Activated B cell treated with CpG ODN at 0.5 μM for 24 hours (primary cell): ENCODE measurements around the gene PHRF1. TPM values are rescaled to one million over a fixed set of nuclear protein-coding genes. Genes with fewer than 3 reads are reported as not detected.
A peak's percentile ranks its signal among the peaks of the same experiment; 100 is the strongest.

ENCODE experiments used
- ATAC-seq: fragments of 200-7000 bp; cut with Tn5 transposase; one replicate; pipeline ENCODE4 v1.10.0; 2021; ENCODE audit warnings: low read depth, mild to moderate bottlenecking, moderate library complexity
- CTCF ChIA-PET: fragments of 350-600 bp; sonication (Branson Sonifier 250); formaldehyde crosslinking; loops from one replicate; lab custom pipeline; 2021; ENCODE audit warnings: antibody characterized with exemption; lab: Charles Lee
- POLR2A ChIA-PET: fragments of 350-600 bp; sonication (Branson Sonifier 250); formaldehyde crosslinking; loops from one replicate; lab custom pipeline; 2021; ENCODE audit warnings: antibody characterized with exemption; lab: Charles Lee
- DNase-seq: peaks from one replicate; pipeline ENCODE4 v3.0.0; 2022
- H3K27ac Mint-ChIP-seq: one replicate; pipeline ENCODE4 v1.8.0; 2020; ENCODE audit warnings: mixed read lengths
- H3K27me3 Mint-ChIP-seq: one replicate; pipeline ENCODE4 v1.8.0; 2021; ENCODE audit warnings: mixed read lengths
- H3K36me3 Mint-ChIP-seq: one replicate; pipeline ENCODE4 v1.8.0; 2021; ENCODE audit warnings: low read depth, mixed read lengths
- H3K4me1 Mint-ChIP-seq: one replicate; pipeline ENCODE4 v1.8.0; 2021; ENCODE audit warnings: mixed read lengths
- H3K4me3 Mint-ChIP-seq: one replicate; pipeline ENCODE4 v1.8.0; 2020; ENCODE audit warnings: mild to moderate bottlenecking, mixed read lengths
- H3K9me3 Mint-ChIP-seq: one replicate; pipeline ENCODE4 v1.8.0; 2020; ENCODE audit warnings: mixed read lengths
- intact Hi-C: fragments of 100-400 bp; cut with micrococcal nuclease; formaldehyde crosslinking; loops from one replicate; pipeline ENCODE4 v1.15.1; 2024
- total RNA-seq: library from RNA; stranded (reverse); gene quantifications from 2 replicates; pipeline ENCODE4 v1.2.3, GENCODE V29; 2022
- TF ChIP-seq, protein P1 (sequence below): fragments of 200-600 bp; IDR thresholded peaks from one replicate; pipeline ENCODE4 v1.8.0; 2022; ENCODE audit warnings: antibody characterized with exemption, mild to moderate bottlenecking

Gene PHRF1
- total RNA-seq, 1 donor from 2014 or later: 49.6 TPM

DNA sequence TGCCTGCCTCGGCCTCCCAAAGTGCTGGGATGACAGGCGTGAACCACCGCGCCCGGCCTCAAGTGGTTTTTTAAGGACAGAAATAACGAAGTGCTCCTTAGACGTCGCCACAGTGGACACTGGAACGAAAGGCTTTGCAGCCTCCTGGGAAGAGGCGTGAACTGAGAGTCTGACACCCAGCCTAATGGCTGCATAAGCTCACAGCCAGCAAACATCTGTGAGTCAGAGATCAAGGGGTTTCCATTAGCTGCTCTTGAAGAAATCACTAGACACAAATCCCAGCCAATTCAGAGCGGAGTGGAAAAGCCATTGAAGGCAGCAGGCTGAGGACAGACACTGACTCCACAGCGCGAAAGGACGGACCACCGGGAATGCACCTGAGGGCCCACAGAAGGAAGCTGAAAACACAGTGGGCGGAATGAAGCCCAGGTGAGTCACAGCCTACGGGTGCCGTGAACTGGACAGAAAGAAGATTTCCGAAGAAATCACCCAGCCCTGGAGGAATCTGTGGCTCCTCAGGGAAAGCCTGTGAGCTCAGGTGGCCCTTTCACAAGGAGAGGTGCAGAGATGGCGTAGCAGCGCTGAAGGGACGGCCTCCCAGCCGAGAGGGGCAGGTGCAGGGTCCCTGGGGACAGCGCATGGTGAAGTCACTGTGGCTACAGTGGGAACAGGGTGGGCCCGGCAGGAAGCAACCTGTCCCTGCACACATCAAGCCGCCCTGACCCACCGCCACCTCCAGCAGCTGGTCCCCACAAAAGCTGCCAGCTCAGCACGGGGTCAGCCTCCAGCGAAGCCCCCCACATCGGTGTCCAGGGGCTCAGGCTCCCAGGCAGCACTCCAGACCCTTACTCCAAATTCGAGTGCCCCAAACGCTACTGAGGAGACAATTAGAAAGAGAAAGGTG is 27.3 kb upstream of the PHRF1 start:
- ChIA-PET CTCF (interaction anchor here (0.6 kb wide), 1 partner anchor 175 kb away, joined by 3 read pairs; no protein-coding TSS in a partner anchor), POLR2A (no interaction called here)
- TF ChIP-seq, protein P1, sequence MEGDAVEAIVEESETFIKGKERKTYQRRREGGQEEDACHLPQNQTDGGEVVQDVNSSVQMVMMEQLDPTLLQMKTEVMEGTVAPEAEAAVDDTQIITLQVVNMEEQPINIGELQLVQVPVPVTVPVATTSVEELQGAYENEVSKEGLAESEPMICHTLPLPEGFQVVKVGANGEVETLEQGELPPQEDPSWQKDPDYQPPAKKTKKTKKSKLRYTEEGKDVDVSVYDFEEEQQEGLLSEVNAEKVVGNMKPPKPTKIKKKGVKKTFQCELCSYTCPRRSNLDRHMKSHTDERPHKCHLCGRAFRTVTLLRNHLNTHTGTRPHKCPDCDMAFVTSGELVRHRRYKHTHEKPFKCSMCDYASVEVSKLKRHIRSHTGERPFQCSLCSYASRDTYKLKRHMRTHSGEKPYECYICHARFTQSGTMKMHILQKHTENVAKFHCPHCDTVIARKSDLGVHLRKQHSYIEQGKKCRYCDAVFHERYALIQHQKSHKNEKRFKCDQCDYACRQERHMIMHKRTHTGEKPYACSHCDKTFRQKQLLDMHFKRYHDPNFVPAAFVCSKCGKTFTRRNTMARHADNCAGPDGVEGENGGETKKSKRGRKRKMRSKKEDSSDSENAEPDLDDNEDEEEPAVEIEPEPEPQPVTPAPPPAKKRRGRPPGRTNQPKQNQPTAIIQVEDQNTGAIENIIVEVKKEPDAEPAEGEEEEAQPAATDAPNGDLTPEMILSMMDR: no peak
- DNase-seq (no peak), ATAC-seq (peak; percentile 34)
- no peak overlapping the region for H3K27ac Mint-ChIP-seq
- no peaks in the 10 kb centered on the region for H3K4me1 Mint-ChIP-seq
- H3K4me3 Mint-ChIP-seq: no peak overlapping the region
- no peaks in the 10 kb centered on the region for H3K27me3 Mint-ChIP-seq
- no peaks in the 10 kb centered on the region for H3K9me3 Mint-ChIP-seq
- H3K36me3 Mint-ChIP-seq: peaks cover 5% of the 10 kb centered on the region
- intact Hi-C loops: no loop called here

- Mint-ChIP-seq H3K27me3 (no peaks in the 10 kb centered on the region), H3K27ac (no peak overlapping the region), H3K4me1 (no peaks in the 10 kb centered on the region), H3K9me3 (no peaks in the 10 kb centered on the region), H3K36me3 (peaks cover 5% of the 10 kb centered on the region), H3K4me3 (no peak overlapping the region)
- intact Hi-C loops: no loop called here
- CTCF ChIA-PET: no interaction called here
- POLR2A ChIA-PET: no interaction called here
- no peak for ATAC-seq
- DNase-seq: no peak
- TF ChIP-seq, protein P1: no peak
Measured at GRCh38 chr11:550021-550745, 26.1 kb upstream of the PHRF1 start.

DNA sequence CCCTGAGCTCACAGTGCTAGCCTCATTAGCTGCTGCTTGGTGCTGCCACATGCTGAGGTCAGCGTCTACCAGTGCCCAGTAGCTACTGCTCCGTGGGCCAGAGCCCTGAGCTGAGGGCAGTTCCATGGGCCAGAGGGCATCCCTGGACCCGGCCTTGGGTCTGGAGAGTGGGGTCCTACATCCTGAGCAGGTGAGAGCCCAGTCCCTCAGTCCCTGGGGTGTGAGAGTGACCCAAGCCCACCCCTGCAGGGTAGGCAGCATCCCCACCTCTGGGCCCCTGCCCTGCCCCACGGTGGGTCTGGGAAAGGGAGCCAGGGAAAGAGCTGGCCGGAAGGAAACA is 25.6 kb upstream of the PHRF1 start:
- DNase-seq (no peak), ATAC-seq (no peak)
- H3K4me1 Mint-ChIP-seq: no peaks in the 10 kb centered on the region
- no peak overlapping the region for H3K4me3 Mint-ChIP-seq
- POLR2A ChIA-PET: no interaction called here
- H3K9me3 Mint-ChIP-seq: no peaks in the 10 kb centered on the region
- CTCF ChIA-PET: no interaction called here
- TF ChIP-seq, protein P1: no peak
- intact Hi-C loops: no loop called here
- H3K27ac Mint-ChIP-seq: no peak overlapping the region
- no peaks in the 10 kb centered on the region for H3K27me3 Mint-ChIP-seq
- peaks cover 2% of the 10 kb centered on the region for H3K36me3 Mint-ChIP-seq

- ATAC-seq (no peak), DNase-seq (no peak)
- Mint-ChIP-seq H3K36me3 (no peaks in the 10 kb centered on the region), H3K27ac (no peak overlapping the region), H3K27me3 (no peaks in the 10 kb centered on the region), H3K4me3 (no peak overlapping the region), H3K9me3 (no peaks in the 10 kb centered on the region), H3K4me1 (no peaks in the 10 kb centered on the region)
- CTCF ChIA-PET: no interaction called here
- intact Hi-C loops: no loop called here
- TF ChIP-seq, protein P1: no peak
- POLR2A ChIA-PET: no interaction called here
Measured at GRCh38 chr11:551131-551530, 25.1 kb upstream of the PHRF1 start.

GRCh38 chr11:551596-551995 is 24.7 kb upstream of the PHRF1 start:
- no peaks in the 10 kb centered on the region for H3K36me3 Mint-ChIP-seq
- no peak for DNase-seq
- intact Hi-C loops: no loop called here
- no peak overlapping the region for H3K4me3 Mint-ChIP-seq
- no peak overlapping the region for H3K27ac Mint-ChIP-seq
- POLR2A ChIA-PET: no interaction called here
- CTCF ChIA-PET: no interaction called here
- H3K9me3 Mint-ChIP-seq: no peaks in the 10 kb centered on the region
- TF ChIP-seq, protein P1: no peak
- no peak for ATAC-seq
- H3K4me1 Mint-ChIP-seq: peaks cover 2% of the 10 kb centered on the region
- no peaks in the 10 kb centered on the region for H3K27me3 Mint-ChIP-seq
